Large intestine (tissue), 3 donors: ENCODE data around the gene NAA60. TPM values are rescaled to one million over a fixed set of nuclear protein-coding genes. Genes with fewer than 3 reads are reported as not detected.
"Not testable (repeated sequence)": the region's sequence is repeated elsewhere in the genome, so short reads cannot be mapped to it uniquely, and the experiment has no call there.

Experiments used
- DNase-seq, 2 donors: peaks; one replicate each; pipeline versions ENCODE4 v3.0.0 to v3.0.0-alpha.2; 2013
- H3K27ac ChIP-seq: one replicate; pipeline ENCODE4 v1.5.1; 2013; ENCODE audit warnings: low read length
- H3K27me3 ChIP-seq: 2 replicates; pipeline ENCODE4 v1.6.1; 2013; ENCODE audit warnings: low read length; ENCODE audit not compliant: control insufficient read depth, insufficient read depth
- H3K36me3 ChIP-seq: 2 replicates; pipeline ENCODE4 v1.6.1; 2013; ENCODE audit warnings: low read length; ENCODE audit not compliant: control insufficient read depth, insufficient read depth
- H3K4me1 ChIP-seq: one replicate; pipeline ENCODE4 v1.6.1; 2013; ENCODE audit warnings: low read length; ENCODE audit not compliant: control insufficient read depth, insufficient read depth
- H3K4me3 ChIP-seq: one replicate; pipeline ENCODE4 v1.5.1; 2013; ENCODE audit warnings: low read length
- H3K9me3 ChIP-seq: one replicate; pipeline ENCODE4 v1.6.1; 2013; ENCODE audit warnings: mild to moderate bottlenecking, low read depth, low read length, moderate library complexity; ENCODE audit not compliant: control insufficient read depth
- WGBS: methylation state at CpG from one replicate; pipeline ENCODE4 v1.1.5; 2013; ENCODE audit warnings: low lambda C conversion rate; ENCODE audit not compliant: insufficient coverage; 5-methylcytosine and 5-hydroxymethylcytosine counted together
- polyA plus RNA-seq: library from polyadenylated mRNA; unstranded; fragments of 120-200 nt; gene quantifications from one replicate; pipeline ENCODE4 v1.2.1, GENCODE V29; 2013

Gene NAA60
- polyA plus RNA-seq, 1 donor: 59.3 TPM

GRCh38 chr16:3490911-3491629, 47.6 kb downstream of the NAA60 start:
- no peak for DNase-seq

DNA sequence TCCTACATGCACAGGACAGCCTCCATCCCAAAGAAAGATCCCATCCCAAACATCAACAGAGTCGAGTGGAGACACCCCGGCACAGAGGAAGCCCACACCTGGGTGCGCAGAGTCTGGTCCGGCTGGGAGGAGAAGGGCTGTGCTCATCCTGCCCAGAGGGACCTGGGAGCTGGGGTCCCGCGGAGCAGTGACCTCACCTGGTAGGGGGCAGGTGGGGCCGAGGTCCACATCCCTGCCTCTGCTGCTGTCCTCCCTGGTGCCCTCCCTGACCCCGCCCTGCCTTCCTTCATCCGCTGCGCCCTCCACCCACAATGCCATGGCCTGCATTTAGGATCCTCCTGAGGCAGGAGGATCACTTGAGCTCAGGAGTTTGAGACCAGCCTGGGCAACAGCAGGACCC, 48.9 kb downstream of the NAA60 start:
- H3K4me1 ChIP-seq: no peaks in the 10 kb centered on the region
- peaks cover 5% of the 10 kb centered on the region for H3K36me3 ChIP-seq
- H3K27ac ChIP-seq: no peak overlapping the region
- no peak for DNase-seq
- no CpG with 5 or more reads among the region's 10 CpGs for WGBS
- no peak overlapping the region for H3K4me3 ChIP-seq
- no peaks in the 10 kb centered on the region for H3K27me3 ChIP-seq
- peaks cover 3% of the 10 kb centered on the region for H3K9me3 ChIP-seq

More at GRCh38 chr16:3490911-3491629, 47.6 kb downstream of the NAA60 start:
- Histone ChIP-seq H3K27me3 (no peaks in the 10 kb centered on the region), H3K4me3 (no peak overlapping the region), H3K36me3 (peaks cover 13% of the 10 kb centered on the region), H3K9me3 (no peaks in the 10 kb centered on the region), H3K4me1 (no peaks in the 10 kb centered on the region), H3K27ac (no peak overlapping the region)
- WGBS: 60% methylated on average over 1 of the region's 17 CpGs

DNA sequence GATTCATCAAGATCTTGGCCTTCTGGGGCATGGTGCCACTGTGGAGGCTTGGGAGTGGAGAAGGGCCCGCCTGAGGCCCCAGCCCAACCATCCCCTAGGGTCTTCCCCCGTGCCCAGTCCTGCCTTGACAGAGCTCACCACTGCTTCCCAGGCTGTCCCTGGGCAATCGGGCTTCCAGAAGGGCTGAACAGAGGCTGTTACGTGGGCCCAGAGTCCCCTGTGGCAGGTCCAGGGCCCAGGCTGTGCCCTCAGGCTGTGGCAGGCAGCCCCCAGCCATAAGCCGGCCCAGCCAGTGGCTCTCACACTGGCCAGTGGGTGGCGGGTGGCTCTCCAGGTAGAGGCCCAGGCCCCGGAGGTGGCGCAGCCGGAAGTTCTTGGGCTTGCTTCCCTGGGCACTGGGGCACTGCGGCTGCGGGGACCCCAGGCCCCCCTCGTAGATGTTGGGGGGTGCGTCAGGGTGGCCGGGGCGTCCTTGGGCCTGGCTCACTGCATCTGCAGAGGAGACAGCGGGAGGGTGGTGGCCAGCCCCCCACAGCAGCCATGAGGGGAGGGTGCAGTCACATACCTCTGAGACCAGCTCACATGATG, 51.0 kb downstream of the NAA60 start:
- Histone ChIP-seq H3K9me3 (peaks cover 3% of the 10 kb centered on the region), H3K27me3 (no peaks in the 10 kb centered on the region), H3K4me1 (no peaks in the 10 kb centered on the region), H3K27ac (no peak overlapping the region), H3K4me3 (no peak overlapping the region), H3K36me3 (no peaks in the 10 kb centered on the region)
- DNase-seq: no peak
- no CpG with 5 or more reads among the region's 16 CpGs for WGBS

GRCh38 chr16:3495176-3495575, 51.7 kb downstream of the NAA60 start, which contains the start of gene C16orf90:
TSS of gene C16orf90 (minus strand) at chr16:3495489. CDS start at chr16:3495421, 68 bp downstream.
- H3K9me3 ChIP-seq: peaks cover 3% of the 10 kb centered on the region
- H3K27ac ChIP-seq: no peak within 1 kb of the TSS
- no peak within 1 kb of the TSS for H3K4me3 ChIP-seq
- no peaks in the 10 kb centered on the region for H3K4me1 ChIP-seq
- H3K36me3 ChIP-seq: no peaks in the 10 kb centered on the region
- H3K27me3 ChIP-seq: no peaks in the 10 kb centered on the region
- no CpG with 5 or more reads among the region's 3 CpGs for WGBS
- DNase-seq: no peak

DNA sequence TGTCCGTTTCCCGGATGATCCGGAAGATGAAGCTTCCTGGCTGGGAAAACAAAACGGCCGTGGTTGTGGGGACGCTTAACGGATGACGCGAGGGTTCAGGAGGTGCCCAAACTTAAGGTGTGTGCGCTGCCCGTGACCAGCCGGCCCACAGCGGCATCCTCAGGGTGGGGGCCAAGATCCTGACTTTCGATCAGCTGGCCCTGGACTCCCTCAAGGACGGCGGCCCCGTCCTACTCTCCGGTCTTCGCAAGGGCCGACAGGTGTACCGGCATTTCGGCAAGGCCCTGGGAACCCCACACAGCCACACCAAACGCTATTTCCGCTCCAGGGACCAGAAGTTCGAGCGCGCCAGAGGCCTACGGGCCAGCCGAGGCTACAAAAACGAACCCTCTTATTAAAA, 52.9 kb downstream of the NAA60 start:
- Histone ChIP-seq H3K9me3 (peaks cover 3% of the 10 kb centered on the region), H3K4me3 (no peak overlapping the region), H3K4me1 (no peaks in the 10 kb centered on the region), H3K36me3 (no peaks in the 10 kb centered on the region), H3K27ac (no peak overlapping the region), H3K27me3 (no peaks in the 10 kb centered on the region)
- 97% methylated on average over 5 of the region's 30 CpGs for WGBS
- DNase-seq: no peak

- WGBS: no CpG with 5 or more reads among the region's 4 CpGs
- no peak for DNase-seq
- H3K36me3 ChIP-seq: no peaks in the 10 kb centered on the region
- H3K4me3 ChIP-seq: no peak overlapping the region
- no peak overlapping the region for H3K27ac ChIP-seq
- no peaks in the 10 kb centered on the region for H3K27me3 ChIP-seq
- peaks cover 5% of the 10 kb centered on the region for H3K4me1 ChIP-seq
- H3K9me3 ChIP-seq: peaks cover 3% of the 10 kb centered on the region
Measured at GRCh38 chr16:3497771-3498170, 54.3 kb downstream of the NAA60 start.

DNA sequence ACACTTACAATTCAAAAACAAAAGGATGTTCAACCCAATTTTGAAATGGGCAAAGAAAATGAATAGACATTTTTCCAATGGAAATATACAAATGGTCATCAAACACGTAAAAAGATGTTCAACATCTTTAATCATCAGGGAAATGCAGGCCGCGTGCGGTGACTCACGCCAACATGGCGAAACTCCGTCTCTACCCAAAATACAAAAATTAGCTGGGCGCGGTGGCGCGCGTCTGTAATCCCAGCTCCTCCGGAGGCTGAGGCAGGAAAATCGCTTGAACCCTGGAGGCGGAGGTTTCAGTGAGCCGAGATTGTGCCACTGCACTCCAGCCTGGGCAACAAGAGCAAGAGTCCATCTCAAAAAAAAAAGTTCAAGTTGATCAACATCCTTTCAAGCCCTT, 55.5 kb downstream of the NAA60 start:
- Histone ChIP-seq H3K27me3 (no peaks in the 10 kb centered on the region), H3K9me3 (peaks cover 3% of the 10 kb centered on the region), H3K4me1 (peaks cover 5% of the 10 kb centered on the region), H3K4me3 (no peak overlapping the region), H3K27ac (no peak overlapping the region), H3K36me3 (no peaks in the 10 kb centered on the region)
- no peak for DNase-seq
- WGBS: 100% methylated on average over 1 of the region's 16 CpGs

DNA sequence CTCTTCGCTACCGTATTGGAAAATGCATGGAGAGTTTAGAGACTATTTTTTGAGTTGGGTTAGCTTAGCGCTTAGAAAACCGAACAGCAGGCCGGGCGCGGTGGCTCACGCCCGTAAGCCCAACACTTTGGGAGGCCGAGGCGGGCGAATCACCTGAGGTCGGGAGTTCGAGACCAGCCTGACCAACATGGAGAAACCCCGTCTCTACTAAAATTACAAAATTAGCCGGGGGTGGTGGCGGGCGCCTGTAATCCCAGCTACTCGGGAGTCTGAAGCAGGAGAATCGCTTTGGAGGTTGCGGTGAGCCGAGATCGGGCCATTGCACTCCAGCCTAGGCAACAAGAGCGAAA, 57.9 kb downstream of the NAA60 start:
- not testable (repeated sequence) for DNase-seq, H3K9me3 ChIP-seq, H3K4me1 ChIP-seq, H3K27me3 ChIP-seq
- H3K4me3 ChIP-seq: peak overlapping the region; percentile 85
- H3K36me3 ChIP-seq: peaks cover 15% of the 10 kb centered on the region
- WGBS: no CpG with 5 or more reads among the region's 24 CpGs
- H3K27ac ChIP-seq: peak overlapping the region; percentile 69

DNA sequence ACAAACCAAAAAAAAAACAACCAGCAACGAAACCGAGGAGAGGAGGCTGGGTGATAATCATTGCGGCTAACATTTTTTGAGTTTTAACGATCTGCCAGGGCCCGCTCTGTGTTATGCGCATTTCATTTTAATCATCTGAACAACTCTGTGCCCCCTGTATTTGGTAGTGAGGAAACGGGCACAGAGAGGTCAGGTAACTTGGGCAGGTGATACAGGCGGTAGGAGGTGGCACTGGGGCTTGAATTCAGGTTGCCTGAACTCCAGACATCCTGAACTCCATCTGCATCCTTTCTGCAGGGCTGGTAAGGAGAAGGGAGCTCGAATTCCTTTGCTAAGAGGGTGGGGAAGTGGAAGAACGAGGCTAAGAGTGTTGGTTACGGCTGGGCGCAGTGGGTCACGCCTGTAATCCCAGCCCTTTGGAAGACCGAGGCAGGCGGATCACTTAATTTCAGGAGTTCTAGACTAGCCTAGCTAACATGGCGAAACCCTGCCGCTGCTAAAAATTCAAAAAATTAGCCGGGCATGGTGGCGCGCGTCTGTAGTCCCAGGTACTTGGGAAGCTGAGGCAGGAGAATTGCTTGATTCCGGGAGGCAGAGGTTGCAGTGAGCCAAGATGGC, 58.4 kb downstream of the NAA60 start:
- H3K9me3 ChIP-seq: no peaks in the 10 kb centered on the region
- H3K27ac ChIP-seq: no peak overlapping the region
- peaks cover 5% of the 10 kb centered on the region for H3K4me1 ChIP-seq
- 61% methylated on average over 3 of the region's 22 CpGs for WGBS
- peaks cover 19% of the 10 kb centered on the region for H3K36me3 ChIP-seq
- H3K4me3 ChIP-seq: peak overlapping the region; percentile 85
- H3K27me3 ChIP-seq: no peaks in the 10 kb centered on the region
- no peak for DNase-seq

GRCh38 chr16:3503523-3503922, 60.0 kb downstream of the NAA60 start:
- peaks cover 5% of the 10 kb centered on the region for H3K4me1 ChIP-seq

More at GRCh38 chr16:3503523-3503922, 60.0 kb downstream of the NAA60 start:
- no peaks in the 10 kb centered on the region for H3K27me3 ChIP-seq
- H3K4me3 ChIP-seq: no peak overlapping the region
- H3K36me3 ChIP-seq: peaks cover 28% of the 10 kb centered on the region
- no peaks in the 10 kb centered on the region for H3K9me3 ChIP-seq
- DNase-seq: peak in 1 of 2 donors; percentile 39
- no CpG with 5 or more reads among the region's 6 CpGs for WGBS
- no peak overlapping the region for H3K27ac ChIP-seq
